ENCODE data around the gene ST6GAL1.

ST6GAL1 gene

GRCh38 chr3:187025656-187026316 lies 95.5 kb downstream of the ST6GAL1 start:
- in situ Hi-C loops (cut with MboI; ENCODE audit: low sequenced_read_pairs, unreplicated experiment) = no loop called here
- DNase-seq (ENCODE audit: low spot score) = no peak
- TF ChIP-seq CTCF (IDR thresholded peaks at IDR 0.05; ENCODE audit: borderline replicate concordance, control extremely low read depth, extremely low read depth, insufficient read depth, missing control alignments) = no peak

- DNase-seq (ENCODE audit: low spot score) = no peak
- no peak for TF ChIP-seq CTCF (IDR thresholded peaks at IDR 0.05; ENCODE audit: borderline replicate concordance, control extremely low read depth, extremely low read depth, insufficient read depth, missing control alignments)
Measured at GRCh38 chr3:187026317-187026670, 96.0 kb downstream of the ST6GAL1 start.

GRCh38 chr3:187027531-187028278 lies 97.4 kb downstream of the ST6GAL1 start:
- in situ Hi-C loops (cut with MboI; ENCODE audit: low sequenced_read_pairs, unreplicated experiment) = no loop called here
- DNase-seq (ENCODE audit: low spot score) = no peak

More at GRCh38 chr3:187026317-187026670, 96.0 kb downstream of the ST6GAL1 start:
- in situ Hi-C loops (cut with MboI; ENCODE audit: low sequenced_read_pairs, unreplicated experiment) = no loop called here

GRCh38 chr3:187031934-187032333 lies 101.6 kb downstream of the ST6GAL1 start:
- no peak for DNase-seq (ENCODE audit: low spot score)
- in situ Hi-C loops (cut with MboI; ENCODE audit: low sequenced_read_pairs, unreplicated experiment) = no loop called here
- TF ChIP-seq CTCF (IDR thresholded peaks at IDR 0.05; ENCODE audit: borderline replicate concordance, control extremely low read depth, extremely low read depth, insufficient read depth, missing control alignments) = no peak

More at GRCh38 chr3:187027531-187028278, 97.4 kb downstream of the ST6GAL1 start:
- TF ChIP-seq CTCF (IDR thresholded peaks at IDR 0.05; ENCODE audit: borderline replicate concordance, control extremely low read depth, extremely low read depth, insufficient read depth, missing control alignments) = no peak

GRCh38 chr3:187036394-187036793 lies 106.1 kb downstream of the ST6GAL1 start:
- in situ Hi-C loops (cut with MboI; ENCODE audit: low sequenced_read_pairs, unreplicated experiment) = no loop called here
- no peak for TF ChIP-seq CTCF (IDR thresholded peaks at IDR 0.05; ENCODE audit: borderline replicate concordance, control extremely low read depth, extremely low read depth, insufficient read depth, missing control alignments)
- no peak for DNase-seq (ENCODE audit: low spot score)

- DNase-seq (ENCODE audit: low spot score) = no peak
- TF ChIP-seq CTCF (IDR thresholded peaks at IDR 0.05; ENCODE audit: borderline replicate concordance, control extremely low read depth, extremely low read depth, insufficient read depth, missing control alignments) = no peak
- in situ Hi-C loops (cut with MboI; ENCODE audit: low sequenced_read_pairs, unreplicated experiment) = no loop called here
Measured at GRCh38 chr3:187039100-187039722, 108.9 kb downstream of the ST6GAL1 start.
